ENCODE data around the gene HIBADH.
"Not testable (repeated sequence)": the region's sequence is repeated elsewhere in the genome, so short reads cannot be mapped to it uniquely, and the experiment has no call there.

Gene HIBADH

DNA sequence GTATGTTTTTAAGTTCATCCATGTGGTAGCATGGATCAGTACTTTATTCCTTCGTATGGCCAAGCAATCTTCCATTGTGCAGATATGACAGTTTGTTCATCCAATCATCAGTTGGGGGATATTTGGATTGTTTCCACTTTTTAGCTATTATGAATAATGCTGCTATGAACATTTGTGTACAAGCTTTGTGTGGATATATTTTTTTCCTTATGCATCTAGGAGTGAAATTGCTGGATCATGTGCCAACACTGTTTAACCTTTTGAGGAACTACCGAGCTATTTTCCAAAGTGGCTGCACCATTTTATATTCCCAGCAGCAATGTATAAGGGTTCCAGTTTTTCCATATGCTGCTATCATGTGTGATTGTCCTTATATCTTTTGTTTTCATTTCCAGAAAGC, 140.1 kb downstream of the HIBADH start:
- no peak overlapping the region for H3K4me3 ChIP-seq (ENCODE audit: low read length)
- no peak for DNase-seq (ENCODE audit: low read depth, low spot score)

GRCh38 chr7:27520815-27521790, 141.6 kb downstream of the HIBADH start:
- no peak for DNase-seq (ENCODE audit: low read depth, low spot score)
- H3K4me3 ChIP-seq (ENCODE audit: low read length): no peak overlapping the region

DNA sequence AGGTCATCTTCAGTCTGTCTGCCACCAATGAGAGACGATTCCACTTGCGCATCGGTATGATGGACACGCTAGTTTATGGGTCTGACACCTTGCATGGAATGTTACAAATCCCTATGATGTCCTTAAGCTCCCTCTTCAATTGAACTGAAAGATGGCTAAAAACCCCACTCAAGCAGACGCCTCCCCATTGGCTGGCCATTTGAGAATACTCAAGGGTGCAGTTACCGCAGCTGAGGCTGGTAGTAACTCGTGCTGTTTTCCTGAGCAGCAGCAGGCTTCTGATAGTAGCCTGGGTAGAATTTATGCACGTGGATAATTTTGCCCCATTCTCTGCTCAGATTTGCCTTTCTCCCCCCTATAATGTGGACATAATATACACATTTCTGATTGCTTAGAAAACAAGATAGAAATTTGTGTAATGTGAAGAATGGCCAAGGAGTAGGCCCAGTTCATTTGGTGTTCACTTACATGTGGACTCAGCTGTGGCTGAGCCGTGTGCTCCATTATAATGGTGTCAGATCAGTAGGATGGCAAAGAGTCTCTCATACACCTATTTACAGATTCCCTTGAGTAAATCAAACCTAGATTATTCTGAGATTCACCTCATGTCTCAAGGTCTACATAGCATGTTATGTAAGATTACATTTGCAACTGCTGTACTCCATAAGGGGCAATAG, 142.8 kb downstream of the HIBADH start:
- DNase-seq (ENCODE audit: low read depth, low spot score): no peak
- no peak overlapping the region for H3K4me3 ChIP-seq (ENCODE audit: low read length)

DNA sequence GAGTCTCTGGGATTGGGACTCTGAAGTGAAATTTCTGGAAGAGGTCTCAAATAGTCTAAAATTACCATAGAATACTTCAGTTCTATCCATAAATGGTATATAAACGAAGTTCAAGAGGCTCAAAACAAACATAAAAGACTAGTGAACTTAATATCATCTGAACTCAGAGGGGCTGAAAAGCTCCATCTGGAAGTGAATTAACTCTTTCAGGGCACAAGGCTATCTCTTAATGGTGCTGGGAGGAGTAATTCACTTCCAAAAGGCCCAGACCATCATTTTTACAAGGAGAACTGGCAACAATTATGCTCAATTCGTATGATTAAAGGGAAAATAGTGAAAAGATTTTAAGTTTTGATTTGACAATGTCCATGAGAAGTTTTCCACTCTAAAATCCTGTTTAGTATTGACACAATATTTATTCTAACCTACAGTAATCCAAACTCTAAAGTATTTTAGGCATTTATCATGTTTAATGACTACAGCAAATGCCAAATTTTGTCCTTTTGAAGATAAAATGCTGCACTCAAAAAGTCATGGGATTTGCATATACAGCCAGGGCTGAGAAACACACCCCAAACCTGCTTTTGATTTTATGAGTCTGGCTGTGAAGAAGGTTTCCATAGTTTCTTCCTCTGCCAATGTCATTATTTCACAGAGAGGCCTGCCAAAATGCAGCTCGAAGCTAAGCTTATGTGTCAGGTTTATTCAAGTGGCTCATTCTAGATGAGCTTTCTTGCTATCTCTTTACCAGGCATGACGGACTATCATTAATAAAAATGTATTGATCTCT, 143.9 kb downstream of the HIBADH start:
- DNase-seq (ENCODE audit: low read depth, low spot score): no peak
- H3K4me3 ChIP-seq (ENCODE audit: low read length): no peak overlapping the region

DNA sequence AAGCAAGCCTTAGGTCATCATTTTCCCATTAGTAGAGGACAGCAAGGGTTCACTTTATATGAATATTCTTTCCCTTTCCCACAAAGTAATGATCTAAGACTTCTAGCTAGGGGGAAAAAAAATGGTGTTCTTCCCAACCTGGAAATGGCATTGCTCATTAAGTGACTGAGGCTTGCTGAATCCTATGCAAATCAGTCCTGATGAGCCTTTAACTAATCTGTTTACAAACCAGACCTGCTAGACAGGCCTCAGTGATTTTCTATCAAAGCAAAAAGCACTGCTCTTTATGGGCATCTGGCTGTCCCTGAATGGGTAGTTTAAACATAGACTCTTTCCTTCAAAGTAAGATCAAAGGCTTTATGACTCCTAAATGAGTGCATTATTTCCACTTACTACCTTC, 146.3 kb downstream of the HIBADH start:
- no peak for DNase-seq (ENCODE audit: low read depth, low spot score)
- no peak overlapping the region for H3K4me3 ChIP-seq (ENCODE audit: low read length)

- no peak overlapping the region for H3K4me3 ChIP-seq (ENCODE audit: low read length)
- no peak for DNase-seq (ENCODE audit: low read depth, low spot score)
These were observed 146.8 kb downstream of the HIBADH start for GRCh38 chr7:27515933-27516332.

DNA sequence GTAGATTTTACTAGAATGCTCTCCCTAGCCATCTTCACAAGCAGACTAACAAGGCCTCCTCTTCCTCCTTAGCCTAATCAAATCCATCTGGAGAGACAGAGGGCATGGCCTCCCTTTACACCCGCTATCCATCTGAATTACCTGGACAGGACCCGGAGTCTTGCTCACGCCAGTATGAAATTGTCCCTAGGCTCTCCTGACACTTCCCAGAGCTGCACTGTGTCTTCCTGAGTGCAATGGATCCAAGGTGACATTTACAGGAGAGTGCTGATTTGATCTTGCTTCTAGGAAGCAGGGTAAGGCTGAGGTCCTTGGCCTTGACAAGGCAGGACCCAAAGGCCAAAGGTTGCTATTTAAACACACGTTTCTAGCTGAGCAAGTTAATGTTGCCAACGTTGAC, 147.8 kb downstream of the HIBADH start:
- no peak overlapping the region for H3K4me3 ChIP-seq (ENCODE audit: low read length)
- no peak for DNase-seq (ENCODE audit: low read depth, low spot score)

DNA sequence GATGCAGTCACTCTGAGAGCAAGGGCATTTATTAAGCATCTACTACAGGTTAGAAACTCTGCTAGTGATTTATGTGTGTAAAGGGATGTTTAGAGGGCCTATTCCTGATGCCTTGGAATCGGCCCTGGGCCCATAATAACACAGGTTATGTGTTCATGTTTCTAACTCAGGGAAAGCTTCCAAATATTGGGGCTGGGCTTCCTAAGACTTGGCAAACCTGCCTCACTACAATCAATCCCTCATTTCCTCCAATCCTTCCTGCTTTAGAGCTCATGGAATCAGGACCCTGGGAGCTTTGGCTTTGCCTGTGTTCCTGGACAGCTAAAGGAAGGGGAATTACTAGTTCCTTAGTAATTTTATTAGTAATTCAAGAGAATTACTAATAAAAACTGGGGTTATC, 148.8 kb downstream of the HIBADH start:
- no peak for DNase-seq (ENCODE audit: low read depth, low spot score)
- H3K4me3 ChIP-seq (ENCODE audit: low read length): no peak overlapping the region

GRCh38 chr7:27511370-27511769, 151.3 kb downstream of the HIBADH start:
- DNase-seq (ENCODE audit: low read depth, low spot score); H3K4me3 ChIP-seq (ENCODE audit: low read length): not testable (repeated sequence)

- DNase-seq (ENCODE audit: low read depth, low spot score): no peak
- no peak overlapping the region for H3K4me3 ChIP-seq (ENCODE audit: low read length)
These were observed 152.1 kb downstream of the HIBADH start for GRCh38 chr7:27510541-27510940.

DNA sequence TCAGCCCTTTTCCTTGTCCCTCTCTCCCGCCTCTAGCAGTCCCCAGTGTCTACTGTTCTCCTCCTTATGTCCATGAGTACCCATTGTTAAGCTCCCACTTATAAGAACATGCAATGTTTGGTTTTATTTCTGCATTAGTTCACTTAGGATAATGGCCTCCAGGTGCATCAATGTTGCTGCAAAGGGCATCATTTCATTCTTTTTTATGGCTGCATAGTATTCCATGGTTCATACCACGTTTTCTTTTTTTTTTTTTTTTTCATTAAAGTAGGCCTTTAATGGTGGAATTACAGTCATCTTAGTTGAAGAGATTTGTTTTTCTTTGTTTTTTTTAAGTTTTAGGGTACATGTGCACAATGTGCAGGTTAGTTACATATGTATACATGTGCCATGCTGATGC, 160.8 kb downstream of the HIBADH start:
- DNase-seq (ENCODE audit: low read depth, low spot score); H3K4me3 ChIP-seq (ENCODE audit: low read length): not testable (repeated sequence)

GRCh38 chr7:27501001-27501400, 161.7 kb downstream of the HIBADH start:
- H3K4me3 ChIP-seq (ENCODE audit: low read length): no peak overlapping the region
- DNase-seq (ENCODE audit: low read depth, low spot score): no peak

- DNase-seq (ENCODE audit: low read depth, low spot score): no peak
- no peak overlapping the region for H3K4me3 ChIP-seq (ENCODE audit: low read length)
These were observed 170.5 kb downstream of the HIBADH start for GRCh38 chr7:27492224-27492623.

DNA sequence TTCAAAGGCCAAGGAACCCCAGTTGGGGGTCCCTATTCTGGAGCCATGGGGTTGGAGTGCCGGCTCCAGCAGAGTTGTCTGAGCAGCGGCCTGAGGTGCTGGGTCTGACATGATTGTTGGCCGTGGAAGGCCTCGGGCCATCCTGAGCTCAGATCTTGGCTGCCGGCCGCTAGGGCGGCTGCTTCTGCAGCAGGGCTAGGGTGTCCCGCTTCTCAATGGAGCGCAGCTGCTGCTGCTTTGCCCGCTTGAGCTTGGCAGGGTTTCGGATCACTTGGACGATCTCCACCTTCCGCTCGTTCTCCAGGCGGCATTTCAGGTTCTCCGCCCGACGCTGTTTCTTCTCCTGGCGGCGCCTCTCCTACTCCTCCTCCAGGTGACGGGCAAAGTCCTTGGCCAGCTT, 171.1 kb downstream of the HIBADH start:
- no peak overlapping the region for H3K4me3 ChIP-seq (ENCODE audit: low read length)
- no peak for DNase-seq (ENCODE audit: low read depth, low spot score)

- H3K4me3 ChIP-seq (ENCODE audit: low read length): no peak overlapping the region
- DNase-seq (ENCODE audit: low read depth, low spot score): no peak
These were observed 175.2 kb downstream of the HIBADH start for GRCh38 chr7:27487509-27487908.

DNA sequence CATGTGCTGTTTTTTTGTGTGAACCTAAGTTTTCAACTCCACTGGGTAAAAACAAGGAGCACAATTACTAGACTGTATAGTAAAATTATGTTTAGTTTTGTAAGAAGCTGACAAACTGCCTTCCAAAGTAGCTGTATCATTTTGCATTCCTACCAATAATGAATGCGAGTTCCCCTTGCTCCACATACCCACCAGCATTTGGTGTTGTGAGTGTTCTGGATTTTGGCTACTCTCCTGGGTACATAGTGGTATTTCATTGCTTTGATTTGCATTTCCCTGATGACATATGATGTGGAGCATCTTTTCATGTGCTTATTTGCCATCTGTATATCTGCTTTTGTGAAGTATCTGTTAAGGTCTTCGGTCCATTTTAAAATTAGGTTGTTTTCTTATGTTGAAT, 178.2 kb downstream of the HIBADH start:
- no peak overlapping the region for H3K4me3 ChIP-seq (ENCODE audit: low read length)
- no peak for DNase-seq (ENCODE audit: low read depth, low spot score)

DNA sequence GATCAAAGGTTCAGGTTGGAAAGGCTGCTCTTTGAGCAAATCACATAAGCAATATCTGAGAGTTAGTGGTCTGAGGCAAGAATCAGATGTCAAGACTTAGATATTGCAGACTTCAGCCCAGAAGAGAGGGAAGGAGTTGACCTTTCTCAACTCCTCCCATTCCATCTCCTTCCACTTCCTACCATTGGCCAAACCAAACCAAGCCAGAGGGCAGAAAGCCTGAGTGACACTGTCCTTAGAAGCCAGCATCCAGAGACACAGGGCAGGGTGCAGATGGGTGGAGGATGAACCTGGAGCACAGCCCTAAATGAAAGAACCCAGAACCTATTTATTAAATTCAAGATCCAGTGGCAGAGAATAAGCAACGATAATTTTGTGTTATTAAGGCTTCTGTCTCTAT, 180.5 kb downstream of the HIBADH start:
- no peak for DNase-seq (ENCODE audit: low read depth, low spot score)
- no peak overlapping the region for H3K4me3 ChIP-seq (ENCODE audit: low read length)

DNA sequence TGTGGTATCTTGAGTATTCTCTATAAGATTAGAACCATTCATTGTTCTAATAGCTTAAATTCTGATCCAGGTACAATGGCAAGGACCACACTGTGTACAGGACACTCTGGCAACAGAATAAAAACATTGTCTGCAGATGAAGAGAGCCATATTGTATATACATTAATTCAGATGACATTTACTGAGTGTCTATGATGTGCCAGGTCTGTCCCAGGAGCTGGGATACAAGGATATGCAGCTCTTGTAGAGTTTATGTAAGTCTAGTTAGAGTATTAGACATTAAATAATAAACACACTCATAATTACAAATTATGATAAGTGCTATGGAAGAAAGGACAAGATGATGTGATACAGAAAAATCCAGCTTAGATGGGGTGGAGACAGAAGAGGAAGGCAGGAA, 184.1 kb downstream of the HIBADH start:
- no peak for DNase-seq (ENCODE audit: low read depth, low spot score)
- no peak overlapping the region for H3K4me3 ChIP-seq (ENCODE audit: low read length)

GRCh38 chr7:27478084-27478483, 184.6 kb downstream of the HIBADH start:
- DNase-seq (ENCODE audit: low read depth, low spot score): no peak
- H3K4me3 ChIP-seq (ENCODE audit: low read length): no peak overlapping the region

DNA sequence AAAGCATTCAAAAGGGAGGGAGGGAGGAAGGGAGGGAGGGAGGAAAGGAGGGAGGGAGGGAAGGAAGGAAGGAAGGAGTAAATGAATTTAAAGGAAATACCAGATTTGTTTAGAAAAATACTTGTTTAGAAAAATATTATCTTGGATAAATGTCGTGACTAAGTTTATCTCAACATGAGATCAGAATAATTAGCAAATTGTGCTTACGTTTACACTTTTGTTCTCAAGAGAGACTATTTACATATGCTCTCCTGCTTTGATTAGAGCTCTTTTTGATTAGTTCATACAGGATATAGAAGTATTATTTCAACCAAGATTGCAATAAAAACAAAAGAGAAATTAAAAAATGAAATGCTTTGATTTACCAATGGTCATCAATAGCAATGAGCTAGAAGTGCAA, 186.2 kb downstream of the HIBADH start:
- no peak for DNase-seq (ENCODE audit: low read depth, low spot score)
- H3K4me3 ChIP-seq (ENCODE audit: low read length): no peak overlapping the region
